A204.1 (cell line): ENCODE results near the gene KIF6.
"Not testable (repeated sequence)": the region's sequence is repeated elsewhere in the genome, so short reads cannot be mapped to it uniquely, and the experiment has no call there.

Experiments
- FAIRE-seq: peaks from 2 replicates; lab custom pipeline; 2012; peaks lifted over from hg19 to GRCh38; lab: Jason Lieb, UNC

KIF6 gene

DNA sequence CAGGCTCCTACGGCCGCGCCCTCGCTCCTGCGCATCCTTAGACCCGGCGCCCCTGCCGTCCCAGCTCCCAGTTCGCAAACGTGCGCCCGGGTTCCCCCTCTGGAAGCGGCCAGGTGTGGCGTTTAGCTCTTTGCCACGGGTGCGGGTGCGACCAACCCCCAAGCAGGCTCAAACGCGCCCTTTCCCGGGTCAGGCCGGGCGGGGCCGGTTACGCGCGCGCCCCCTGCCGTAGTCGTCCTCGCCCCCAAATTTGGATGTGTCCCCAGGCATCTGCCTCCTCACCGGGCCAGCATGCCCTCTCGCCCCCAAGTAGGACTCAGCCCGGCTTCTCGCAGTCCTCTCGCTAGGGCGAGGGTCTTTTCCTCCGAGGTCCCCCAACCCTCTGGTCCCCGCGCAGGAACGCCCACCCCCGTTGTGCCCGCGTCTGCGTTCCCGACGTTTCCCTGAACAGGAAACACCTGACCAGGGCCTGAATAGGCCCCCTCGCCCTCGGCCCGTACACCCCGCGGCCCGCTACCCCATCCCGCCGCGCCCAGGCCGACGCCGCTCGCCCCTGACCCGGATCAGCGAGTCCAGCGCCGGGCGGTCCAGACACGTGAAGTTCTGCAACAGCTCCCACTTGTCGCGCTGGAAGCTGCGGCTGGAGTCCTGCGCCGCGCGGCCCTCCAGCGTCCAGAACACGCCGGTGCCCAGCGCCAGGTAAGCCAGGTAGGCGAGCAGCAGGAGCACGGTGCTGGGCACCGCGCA, 411.5 kb downstream of the KIF6 start:
- no peak for FAIRE-seq

DNA sequence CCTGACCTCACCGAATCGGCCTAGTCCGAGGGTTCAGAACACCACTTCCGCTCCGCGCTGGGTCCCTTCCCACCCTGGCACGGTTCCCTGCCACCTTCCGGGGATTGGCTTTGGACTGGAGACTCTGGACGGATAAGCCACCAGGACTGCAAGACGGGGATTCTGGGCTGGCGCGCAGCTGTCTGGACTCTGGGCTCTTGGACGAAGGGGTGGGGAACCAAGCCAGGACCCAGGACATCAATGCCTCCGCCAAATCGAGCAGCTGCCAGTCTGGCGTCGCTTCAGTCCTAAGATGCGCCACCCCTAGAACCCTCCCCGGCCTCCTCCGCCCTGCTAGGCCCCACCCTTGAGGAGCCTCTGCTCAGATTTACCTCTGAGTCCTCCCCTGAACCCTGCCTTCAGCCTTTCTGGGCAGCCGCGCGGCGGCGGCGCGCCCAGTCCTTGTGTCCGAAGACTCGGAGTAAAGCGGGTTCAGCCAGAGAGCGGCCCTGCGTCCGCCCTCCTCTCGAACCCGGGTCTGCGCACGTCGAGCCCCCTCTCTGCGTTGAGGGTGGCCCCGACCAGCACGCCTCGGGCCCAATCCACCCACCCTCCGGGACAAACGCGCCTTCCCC, 412.2 kb downstream of the KIF6 start:
- no peak for FAIRE-seq

DNA sequence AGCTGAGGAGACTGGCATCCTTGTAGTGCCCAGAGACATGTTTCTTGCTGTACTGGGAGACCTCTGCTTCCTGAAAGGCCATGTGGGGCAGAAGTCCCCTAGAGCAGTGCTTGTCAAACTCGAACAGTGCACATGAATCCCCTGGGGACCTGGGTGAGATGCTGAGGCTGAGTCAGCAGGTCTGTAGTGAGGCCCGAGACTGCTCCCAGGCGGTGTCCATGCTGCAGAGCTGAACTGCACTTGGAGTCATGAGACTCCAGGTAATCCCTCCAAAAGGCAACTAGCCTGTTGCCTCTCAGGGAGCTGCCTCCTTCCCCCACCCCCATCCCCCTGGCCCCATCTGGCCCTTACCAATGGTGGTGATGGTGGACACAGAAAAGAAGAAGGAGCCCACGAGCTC, 414.7 kb downstream of the KIF6 start:
- no peak for FAIRE-seq

DNA sequence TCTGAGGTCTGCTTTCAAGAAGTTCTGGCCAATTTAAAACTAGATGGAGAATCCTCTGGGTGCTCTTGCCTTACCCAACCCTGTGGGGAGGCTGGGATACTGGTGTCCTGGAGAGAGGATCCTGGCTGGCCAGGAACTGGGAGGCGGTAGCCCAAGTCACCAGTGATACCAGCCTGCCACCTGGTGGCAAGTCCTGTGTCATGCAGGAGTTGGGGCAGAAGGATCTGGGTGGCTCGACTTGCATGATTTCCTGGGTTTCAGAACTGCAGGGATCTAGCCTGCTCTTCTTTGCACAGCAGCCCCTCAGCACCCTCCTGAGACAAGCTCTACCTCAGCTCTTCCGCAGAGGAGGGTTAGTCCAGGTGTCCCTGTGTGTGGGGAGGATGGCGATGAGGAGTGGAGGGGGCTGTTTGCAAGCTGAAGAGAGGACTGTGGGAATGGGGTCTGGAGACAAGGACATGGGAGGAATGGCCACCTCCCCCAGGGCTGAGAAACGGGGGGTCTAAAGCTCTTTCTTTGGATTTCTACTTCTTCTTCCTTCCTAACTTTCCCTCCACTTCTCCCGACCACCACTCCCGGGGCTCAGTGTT, 415.2 kb downstream of the KIF6 start:
- no peak for FAIRE-seq

DNA sequence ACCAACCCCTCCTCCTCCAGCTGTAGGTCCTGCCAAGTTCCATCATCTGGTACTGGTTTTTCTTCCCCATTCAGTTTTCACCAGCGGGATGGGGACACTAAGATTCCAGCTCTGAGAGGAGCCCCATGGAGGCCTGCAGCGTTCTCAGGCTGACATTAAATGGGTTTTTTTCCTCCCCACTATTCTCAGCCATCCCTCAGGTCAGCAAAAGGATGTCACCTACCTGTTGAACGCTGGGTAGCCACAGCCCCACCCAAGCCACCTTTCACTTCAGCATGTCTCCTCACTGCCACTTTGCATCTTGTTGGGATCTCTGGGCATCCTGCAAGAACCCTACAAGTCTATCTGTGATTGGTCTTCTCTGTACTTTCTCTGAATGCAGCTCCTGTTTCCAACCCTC, 417.7 kb downstream of the KIF6 start:
- no peak for FAIRE-seq

DNA sequence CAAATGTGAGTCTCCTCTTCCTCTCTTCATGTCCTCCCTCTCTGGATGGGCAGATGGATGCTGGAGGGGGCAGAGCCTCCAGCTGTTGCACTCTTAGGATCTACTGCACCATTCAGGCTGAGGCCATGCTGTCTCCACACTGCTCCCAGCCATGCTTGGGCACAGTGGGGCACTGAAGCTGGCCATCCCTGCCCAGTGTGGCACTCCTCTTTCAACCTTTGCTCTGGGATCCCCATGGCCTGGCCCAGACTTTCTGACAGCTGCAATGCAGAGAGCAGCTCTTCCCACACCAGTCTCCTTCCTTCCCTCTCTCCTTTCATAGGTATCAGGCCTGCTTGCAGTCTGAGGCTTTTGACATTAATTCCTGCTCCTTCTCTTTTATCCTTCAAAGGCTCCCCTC, 420.3 kb downstream of the KIF6 start:
- no peak for FAIRE-seq

DNA sequence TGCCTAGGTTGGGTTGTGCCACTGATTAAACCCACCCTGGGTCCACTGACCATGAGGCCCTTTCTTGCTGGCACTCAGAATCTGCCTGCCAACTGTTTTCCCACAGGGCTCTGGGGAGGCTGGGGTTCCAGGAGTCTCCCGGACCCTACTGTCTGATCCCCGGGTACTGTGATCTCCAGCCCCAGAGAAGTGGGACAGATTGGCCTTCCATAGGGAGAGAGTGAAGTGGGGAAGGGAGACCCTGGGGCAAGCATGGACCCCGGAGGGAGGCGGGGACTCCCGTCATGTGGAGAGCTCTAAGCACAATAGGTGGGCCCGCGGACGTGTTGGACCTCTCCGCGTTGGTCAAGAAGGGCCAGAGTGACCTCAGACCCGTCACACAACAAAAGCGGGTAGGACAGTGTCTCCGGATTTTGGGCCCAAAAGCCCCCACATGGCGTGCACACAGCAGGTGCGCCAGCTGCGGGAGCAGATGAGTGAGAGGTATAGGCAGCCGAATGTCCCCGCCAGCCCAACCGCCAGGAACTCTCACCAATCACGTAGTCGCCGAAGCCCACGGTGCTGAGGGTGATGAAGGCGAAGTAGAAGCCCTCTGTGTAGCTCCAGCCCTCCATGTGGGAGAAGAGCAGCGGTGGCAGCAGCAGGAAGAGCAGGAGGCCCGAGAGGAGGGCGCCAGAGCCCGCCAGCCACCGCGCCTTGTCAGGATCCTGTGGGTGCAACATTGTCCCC, 421.6 kb downstream of the KIF6 start:
- FAIRE-seq: no peak

DNA sequence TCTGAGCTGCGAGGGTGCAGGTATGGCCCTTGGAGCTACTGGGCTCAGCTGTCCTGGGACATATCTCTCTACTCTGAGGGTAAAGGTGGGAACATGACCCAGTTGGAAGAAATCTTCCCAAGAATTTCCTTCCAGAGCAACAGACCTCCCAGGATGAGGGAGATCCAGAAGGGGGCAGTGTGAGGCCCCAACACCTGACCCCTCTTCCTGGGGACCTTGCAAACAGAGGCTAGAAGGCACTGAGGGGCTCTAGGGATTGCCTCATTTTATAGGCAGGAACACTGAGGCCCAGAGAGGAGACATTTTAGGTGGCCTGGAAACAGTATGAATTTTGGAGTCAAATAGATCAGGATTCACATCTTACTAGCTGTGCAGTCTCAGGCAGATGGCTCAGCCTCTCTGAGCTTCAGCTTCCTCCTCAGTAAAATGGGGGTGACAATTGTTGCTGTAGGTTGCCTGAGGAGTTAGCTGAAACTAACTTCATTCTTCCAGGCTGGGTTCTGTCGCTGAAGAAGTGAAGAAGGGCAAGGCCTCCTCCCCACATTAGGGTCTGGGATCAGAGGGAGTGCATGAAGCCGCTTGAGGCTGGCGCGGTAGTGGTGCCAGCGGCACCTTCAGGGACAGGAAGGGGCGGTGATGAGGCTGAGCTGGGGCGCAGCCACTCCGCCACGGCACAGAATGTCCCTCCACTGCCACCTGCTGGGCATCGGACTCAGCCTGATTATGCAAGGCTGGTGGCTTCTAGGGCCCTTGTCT, 422.4 kb downstream of the KIF6 start:
- no peak for FAIRE-seq

DNA sequence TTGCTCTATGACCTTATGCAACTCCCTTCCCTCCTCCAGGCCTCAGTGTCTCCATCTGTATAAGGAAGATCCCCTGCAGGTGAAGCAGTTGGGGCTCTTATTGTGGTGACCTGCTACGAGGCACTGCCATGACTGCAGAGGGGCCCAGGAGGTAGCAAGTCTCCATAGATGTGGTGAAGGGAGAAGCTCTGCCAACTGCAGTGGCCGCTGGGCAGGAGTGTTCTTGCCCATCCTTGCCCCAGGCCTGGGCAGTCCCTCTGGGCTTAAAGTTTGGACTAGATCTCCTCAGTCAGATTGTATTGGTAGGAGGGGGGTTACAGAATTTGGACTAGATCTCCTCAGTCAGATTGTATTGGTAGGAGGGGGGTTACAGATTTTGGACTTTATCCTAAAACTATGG, 423.2 kb downstream of the KIF6 start:
- no peak for FAIRE-seq

DNA sequence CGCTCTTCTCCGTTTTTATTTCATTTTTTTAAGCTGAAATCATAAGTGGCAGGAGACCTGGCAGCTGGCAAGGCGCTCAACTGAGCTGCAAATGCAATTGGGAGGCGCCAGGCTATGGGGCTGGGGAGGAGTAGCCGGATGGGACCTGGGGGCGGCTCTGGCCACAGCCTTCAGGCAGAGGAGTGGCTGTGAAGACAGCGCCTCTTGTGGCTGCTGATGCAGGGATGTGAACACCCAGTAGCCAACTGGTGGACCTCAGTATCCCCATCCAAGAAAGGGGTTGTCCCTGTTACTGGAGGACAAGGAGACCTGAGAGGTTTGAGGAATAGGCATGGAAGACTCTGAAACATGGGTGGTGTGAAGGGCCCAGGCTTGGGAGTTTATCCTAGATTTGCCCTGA, 423.6 kb downstream of the KIF6 start:
- FAIRE-seq: no peak

DNA sequence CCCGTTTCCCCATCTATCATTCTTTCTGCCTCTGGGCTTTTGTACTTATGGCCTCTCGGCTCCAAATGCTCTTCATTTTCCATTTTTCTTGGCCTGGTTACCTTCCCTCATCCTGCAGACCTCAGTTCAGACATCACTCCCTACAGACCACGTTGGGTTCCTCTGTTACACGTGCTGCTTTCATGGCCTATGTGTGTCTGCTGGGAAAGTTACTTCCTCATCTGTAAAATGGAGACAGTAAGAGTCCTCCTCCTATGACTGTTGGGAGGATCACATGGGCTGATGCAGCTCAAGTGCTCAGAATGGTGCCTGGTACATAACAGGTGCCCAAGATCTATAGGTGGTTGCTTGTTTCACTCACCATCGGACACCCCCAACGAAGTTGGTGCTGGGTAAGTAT, 424.5 kb downstream of the KIF6 start:
- no peak for FAIRE-seq

DNA sequence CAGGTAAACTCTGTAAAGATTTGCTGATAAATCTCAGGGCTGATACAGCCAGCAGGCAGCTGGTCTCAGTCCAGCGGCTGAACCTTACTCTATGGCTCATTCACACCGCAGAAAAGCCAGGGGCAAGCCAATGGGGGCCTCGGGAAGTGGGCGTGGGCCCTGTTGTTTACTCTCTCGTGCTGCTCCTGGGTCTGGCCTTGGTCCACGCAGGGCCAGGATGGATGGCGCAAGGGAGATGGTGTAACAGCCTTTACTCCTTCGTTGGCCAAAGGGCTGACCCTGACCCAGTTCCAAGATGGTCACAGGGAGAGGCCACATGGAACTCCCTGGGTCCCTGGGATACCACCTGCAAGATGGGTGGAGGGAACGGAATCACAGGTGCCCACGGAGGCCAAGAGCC, 427.1 kb downstream of the KIF6 start:
- no peak for FAIRE-seq

DNA sequence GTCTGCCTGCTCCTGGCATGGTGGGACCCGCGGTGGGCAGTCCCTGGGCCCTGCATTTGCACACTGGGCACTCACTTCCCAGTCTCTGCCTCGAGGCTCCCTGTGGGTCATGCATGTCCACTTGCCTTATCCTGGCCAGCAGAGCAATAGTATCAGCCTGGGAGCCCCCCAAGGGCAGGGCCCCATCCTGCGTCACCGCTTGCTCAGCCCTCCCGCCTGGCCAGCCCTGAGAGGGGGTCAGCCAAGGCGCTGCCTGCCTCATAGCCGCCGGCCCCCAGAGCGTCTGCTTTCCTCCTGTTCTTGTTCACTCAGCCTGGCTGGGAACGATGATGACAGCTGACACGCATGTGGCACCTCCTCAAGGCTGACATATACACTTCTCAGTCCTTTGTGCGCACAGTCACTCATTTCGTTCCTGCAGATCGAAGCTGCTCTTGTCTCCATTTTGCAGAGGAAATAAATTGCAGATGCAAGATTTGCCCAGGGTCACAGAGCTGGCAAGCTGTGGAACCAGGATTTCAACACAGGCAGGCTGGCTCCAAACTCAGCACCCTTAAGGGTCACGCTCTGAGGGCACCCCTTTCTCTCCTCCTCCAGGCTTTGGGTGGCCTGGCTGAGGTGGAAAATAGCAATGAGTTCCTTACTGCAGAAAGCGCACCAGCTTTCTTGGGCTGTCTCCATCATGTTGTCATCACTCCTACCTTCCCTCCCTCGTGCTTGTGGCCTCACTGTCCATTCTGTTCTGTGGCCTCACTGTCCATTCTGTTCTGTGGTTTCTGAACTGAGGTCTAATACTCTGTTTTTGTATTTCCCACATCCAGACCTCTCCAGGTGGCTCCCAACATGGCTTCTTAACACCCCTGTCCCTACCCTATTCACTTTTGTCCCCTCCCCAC, 428.2 kb downstream of the KIF6 start:
- no peak for FAIRE-seq

DNA sequence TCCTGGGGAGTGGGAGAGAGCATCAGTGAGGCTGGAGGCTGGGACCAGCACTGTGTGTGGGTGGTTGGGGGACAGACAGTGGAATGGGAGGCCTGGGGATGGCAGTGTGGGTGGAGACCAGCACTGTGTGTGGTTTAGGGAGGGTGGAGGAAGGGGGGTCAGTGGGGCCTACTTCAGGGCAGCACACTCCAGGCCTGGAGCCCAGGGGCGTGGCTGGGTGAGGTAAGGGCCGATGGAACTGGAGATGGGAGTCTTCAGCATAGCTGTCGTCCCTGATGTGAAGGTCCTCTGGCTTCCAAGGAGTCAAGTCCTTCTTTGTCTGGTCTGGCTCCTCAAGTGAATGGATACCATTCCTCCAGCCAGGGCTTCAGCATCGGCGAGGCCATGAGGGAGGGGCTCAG, 429.6 kb downstream of the KIF6 start:
- no peak for FAIRE-seq

DNA sequence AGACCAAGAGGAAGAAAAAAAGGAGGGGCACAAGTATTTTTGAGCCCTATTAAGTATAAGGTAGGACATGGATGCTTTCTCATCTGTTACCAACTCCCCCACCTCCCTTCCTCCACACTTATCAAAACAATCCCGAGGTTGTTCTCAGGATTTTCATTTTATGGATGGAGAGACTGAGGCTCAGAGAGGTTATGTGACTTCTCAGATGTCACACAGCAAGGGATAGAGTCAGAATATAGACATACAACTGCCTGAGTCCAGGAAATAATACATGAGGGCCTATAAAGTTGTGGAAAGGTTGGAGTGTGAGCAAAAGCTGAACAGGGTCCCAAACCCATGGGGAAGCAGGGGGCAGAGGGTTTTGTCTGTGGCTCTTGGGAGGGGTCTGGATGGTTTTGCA, 430.3 kb downstream of the KIF6 start:
- no peak for FAIRE-seq

DNA sequence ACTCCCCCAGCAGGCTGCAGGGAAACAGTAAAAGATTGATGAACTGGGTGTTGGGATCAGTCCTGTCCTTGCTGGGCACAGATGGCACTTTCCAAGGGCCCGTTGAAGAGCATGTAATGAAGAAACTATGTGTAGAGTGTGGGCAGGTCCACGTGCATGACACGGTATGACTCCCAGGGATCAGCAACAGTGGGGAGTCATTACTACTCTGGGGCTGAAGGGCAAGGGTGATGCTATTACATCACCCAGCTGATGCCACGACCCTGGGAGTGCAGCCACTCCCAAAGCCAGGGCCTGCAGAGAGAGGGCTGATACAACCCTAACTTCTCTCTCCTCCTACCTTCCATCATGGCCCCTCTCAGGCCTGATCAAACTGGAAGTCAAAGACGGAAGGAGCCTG, 431.1 kb downstream of the KIF6 start:
- no peak for FAIRE-seq

DNA sequence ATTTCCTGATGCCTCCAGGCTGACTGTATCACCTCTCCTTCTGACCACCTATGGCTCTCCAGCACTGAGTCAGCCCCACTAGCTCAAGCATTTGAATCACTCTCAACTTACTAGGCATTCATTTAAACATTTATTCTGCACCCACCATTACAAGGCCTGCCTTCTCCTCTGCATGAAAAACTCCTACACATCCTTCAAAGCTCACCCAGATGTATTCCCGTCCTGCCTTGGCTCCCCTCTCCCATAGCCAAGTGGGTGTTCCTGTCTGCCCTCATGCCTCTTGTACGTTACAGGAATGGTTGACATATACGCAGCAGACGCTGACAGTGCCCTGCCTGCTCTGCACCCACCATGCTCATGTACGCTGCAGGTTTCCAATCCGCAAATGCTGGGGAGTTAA, 432.6 kb downstream of the KIF6 start:
- no peak for FAIRE-seq

DNA sequence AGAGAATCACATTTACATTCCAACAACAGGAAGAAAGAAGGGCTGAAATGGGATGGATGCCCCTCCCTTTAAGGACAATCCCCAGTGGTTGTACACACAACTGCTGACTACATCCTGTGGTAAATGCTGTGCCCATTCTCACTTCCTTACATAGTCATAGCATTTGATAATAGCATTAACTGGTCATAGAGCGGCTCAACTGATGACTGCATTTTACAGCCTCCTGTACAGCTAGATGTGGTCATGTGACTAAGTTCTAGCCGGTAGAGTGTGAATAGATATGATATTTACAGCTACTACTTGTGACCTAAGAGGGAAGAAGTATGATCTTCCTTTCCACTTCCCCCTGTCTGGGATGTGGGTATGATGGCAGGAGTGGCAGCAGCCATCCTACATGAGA, 435.7 kb downstream of the KIF6 start:
- FAIRE-seq: no peak

DNA sequence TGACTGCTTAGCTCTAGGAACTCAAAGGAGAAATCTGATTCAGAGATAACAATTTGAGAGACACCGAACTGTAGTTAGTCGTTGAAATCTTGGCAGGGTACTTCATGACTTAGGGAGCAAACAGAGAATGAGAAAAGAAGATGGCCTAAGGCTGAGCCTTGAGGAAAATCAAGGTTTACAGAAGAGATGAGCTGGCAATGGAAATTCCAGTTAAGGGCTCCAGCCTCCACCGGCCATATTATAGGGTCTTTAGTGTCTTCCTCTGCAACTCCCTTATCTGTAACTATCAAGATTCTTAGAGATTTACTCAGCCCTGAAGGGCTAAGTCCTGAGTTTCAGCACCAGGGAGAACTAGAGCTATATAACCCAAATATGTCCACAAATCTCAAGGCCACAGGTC, 437.6 kb downstream of the KIF6 start:
- FAIRE-seq: no peak

DNA sequence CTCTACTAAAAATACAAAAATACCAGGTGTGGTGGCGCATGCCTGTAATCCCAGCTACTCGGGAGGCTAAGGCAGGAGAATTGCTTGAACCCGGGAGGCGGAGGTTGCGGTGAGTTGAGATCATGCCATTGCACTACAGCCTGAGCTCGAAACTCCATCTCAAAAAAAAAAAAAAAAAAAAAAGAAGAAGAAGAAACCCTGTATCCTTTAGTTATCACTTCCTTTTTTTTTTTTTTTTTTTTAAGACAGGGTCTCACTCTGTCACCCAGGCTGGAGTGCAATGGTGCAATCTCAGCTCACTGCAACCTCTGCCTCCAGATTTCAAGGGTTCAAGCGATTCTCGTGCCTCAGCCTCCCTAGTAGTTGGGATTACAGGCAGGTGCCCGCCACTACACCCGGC, 438.6 kb downstream of the KIF6 start:
- not testable (repeated sequence) for FAIRE-seq

DNA sequence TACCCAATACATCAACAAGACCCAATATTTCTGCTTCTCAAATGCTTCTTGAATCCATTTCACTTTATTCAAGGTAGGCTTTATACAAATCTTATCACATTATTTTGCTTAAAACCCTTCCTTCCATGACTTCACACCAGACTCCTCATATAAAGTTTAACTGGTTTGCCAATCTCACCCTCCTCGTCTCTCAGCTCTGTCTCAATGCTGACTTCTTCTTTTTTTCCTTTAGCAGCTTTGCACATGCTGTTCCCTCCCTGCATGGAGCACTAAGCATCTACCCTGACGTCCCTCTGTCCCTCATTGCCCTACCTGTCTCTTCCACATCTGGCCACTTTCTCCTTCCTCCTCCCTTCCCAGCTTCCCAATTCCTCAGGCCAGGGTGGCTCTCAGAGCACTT, 442.4 kb downstream of the KIF6 start:
- no peak for FAIRE-seq
